ENCODE results near the gene PPP2R5B.
A peak's percentile ranks its signal among the peaks of the same experiment; 100 is the strongest.

Gene PPP2R5B

DNA sequence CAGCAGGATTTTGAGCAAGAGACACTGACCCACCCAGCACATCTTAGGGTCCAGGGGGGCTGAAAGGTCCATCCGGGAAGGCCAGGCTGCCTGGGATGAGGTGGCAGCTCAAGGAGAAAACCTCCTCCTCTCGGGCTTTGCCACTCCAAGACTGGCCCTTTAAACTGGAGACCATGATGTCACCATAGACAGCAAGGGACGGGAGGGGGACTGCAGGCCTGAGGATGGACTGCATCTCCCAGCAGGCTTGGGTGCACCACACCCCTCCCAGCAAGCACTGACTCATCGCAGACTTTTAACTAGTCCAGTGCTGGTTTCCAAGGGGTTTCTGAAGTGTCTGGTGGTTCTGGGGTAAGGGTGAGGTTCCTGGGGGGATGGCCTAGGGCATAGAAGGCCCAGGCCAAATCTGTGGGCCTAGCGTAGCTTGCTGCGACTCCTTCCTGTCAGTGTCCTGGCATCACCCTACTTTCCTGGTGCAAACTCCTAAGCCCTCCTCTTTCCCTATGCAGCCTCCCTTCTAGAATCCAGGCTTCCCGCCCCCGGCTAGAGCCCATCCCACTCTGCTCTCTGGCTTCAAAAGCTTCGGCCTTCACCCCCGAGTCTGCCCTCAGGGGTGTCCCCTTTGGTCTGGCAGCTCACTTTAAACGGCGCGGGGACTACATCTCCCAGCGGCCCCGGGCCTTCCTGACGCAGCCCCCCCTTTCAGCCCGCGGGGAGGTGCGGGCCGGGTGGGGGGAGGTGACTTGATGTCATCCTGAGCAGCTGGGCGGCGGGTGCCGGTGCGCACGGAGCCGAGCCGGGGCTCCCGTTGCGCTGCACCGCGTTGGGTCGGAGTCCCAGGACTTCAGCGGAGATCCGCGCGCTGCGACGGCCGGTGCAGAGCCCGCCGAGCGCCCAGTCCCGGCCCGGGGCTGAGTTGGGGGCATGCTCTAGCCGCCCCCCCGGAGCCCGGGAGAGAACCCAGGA, at the start of gene PPP2R5B:
TSS of gene PPP2R5B (plus strand) at position 746 of the 966 bp plus-strand sequence. CDS start 1,046 bp downstream, outside the sequence.
- DNase-seq (ENCODE audit: low read depth), result peak; percentile 75
- TF ChIP-seq, protein P1, sequence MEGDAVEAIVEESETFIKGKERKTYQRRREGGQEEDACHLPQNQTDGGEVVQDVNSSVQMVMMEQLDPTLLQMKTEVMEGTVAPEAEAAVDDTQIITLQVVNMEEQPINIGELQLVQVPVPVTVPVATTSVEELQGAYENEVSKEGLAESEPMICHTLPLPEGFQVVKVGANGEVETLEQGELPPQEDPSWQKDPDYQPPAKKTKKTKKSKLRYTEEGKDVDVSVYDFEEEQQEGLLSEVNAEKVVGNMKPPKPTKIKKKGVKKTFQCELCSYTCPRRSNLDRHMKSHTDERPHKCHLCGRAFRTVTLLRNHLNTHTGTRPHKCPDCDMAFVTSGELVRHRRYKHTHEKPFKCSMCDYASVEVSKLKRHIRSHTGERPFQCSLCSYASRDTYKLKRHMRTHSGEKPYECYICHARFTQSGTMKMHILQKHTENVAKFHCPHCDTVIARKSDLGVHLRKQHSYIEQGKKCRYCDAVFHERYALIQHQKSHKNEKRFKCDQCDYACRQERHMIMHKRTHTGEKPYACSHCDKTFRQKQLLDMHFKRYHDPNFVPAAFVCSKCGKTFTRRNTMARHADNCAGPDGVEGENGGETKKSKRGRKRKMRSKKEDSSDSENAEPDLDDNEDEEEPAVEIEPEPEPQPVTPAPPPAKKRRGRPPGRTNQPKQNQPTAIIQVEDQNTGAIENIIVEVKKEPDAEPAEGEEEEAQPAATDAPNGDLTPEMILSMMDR (IDR thresholded peaks at IDR 0.05; ENCODE audit: low read depth, low read length, missing control alignments), result no peak
- H3K4me3 ChIP-seq (ENCODE audit: low read depth, low read length), result peak within 1 kb of the TSS; percentile 76

DNA sequence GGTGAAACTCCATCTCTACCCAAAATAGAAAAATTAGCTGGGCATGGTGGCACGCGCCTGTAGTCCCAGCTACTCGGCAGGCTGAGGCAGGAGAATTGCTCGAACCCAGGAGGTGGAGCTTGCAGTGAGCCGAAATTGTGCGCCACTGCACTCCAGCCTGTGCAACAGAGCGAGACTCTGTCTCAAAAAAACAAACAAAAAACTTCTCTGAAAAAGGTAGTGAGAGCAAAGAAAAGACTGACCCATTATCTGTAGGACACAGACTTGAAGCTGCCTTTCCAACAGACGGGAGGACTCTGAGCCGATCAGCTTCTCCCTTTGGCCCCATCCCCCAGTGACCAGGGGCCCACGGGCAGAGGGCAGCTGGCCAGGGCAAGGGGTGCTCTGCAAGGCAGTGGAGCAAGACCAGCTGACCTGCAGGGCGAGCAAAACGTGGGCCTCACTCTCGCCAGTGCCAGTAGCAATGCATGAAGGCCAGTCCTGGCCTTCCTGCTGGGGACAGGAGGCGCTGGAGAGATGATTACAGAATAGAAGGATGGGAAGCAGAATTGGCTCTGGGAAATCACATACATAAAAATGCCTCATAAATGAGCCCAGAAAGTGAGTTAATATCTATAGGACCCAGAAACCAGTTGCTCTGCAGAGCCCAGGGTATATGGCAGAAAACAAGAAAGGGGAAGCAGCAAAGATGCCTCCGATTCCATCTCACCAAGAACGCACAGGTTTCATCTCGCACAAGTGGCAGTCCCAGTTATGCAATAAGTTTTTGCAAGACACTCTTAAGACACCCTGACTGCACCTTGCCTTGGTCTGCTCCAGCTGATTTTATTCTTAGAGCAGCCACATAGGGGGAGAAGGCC, 48.9 kb upstream of the PPP2R5B start:
- H3K4me3 ChIP-seq (ENCODE audit: low read depth, low read length), result peak overlapping the region; percentile 92
- TF ChIP-seq, protein P1 (IDR thresholded peaks at IDR 0.05; ENCODE audit: low read depth, low read length, missing control alignments), result no peak
- DNase-seq (ENCODE audit: low read depth), result no peak

DNA sequence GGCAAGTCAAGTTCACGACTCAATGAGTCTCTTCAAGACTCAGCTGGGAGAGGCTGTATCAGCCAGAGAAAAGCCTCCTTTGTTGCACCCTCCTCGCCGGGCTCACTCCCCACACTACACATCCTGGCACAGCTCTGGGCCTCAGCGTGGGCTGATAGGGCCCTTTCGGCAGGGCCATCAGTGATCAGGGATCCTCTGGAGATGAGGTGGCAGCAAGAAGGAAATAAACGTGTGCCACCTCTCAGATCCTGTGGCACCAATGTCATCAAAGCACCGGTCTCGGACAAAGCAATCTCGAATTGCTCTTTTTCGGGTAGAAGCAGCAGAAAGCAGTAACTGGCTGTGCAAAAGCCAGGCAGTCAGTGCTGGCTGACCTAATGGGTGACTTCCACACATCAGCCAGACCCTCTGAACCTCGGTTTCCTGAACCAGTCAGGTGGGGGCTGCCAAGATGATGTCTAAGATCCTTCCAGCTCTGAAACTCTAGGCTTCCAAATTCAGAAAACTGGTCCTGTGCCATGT, 48.2 kb upstream of the PPP2R5B start:
- H3K4me3 ChIP-seq (ENCODE audit: low read depth, low read length), result peak overlapping the region; percentile 92

DNA sequence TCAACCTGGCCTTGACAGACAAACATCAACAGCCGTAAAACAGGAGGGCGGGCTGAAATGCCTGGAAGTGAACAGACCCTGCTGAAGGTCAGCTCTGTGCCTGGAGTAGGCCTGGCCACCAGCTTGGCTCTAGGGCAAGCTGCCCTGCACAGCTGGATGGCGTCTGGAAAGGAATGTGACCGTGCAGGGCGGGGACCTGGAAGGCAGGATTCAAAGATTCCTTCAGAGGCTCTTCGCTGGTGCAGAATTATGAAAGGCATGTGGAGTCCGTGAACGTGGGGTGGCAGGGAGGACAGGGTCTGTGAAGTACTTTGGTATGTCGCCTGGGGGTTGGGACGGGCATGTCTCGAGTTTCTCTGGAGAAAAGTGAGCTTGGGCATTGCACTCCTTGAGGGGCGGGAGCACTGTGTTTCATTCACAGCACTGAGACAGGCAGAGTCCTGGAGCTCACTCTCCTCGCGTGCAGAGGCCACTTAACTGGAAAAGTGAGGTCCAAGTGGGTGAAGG, 47.6 kb upstream of the PPP2R5B start:
- TF ChIP-seq, protein P1 (IDR thresholded peaks at IDR 0.05; ENCODE audit: low read depth, low read length, missing control alignments), result no peak
- peak overlapping the region; percentile 92 for H3K4me3 ChIP-seq (ENCODE audit: low read depth, low read length)
- DNase-seq (ENCODE audit: low read depth), result no peak

More for the DNA sequence above, 48.2 kb upstream of the PPP2R5B start:
- TF ChIP-seq, protein P1 (IDR thresholded peaks at IDR 0.05; ENCODE audit: low read depth, low read length, missing control alignments), result no peak
- no peak for DNase-seq (ENCODE audit: low read depth)

DNA sequence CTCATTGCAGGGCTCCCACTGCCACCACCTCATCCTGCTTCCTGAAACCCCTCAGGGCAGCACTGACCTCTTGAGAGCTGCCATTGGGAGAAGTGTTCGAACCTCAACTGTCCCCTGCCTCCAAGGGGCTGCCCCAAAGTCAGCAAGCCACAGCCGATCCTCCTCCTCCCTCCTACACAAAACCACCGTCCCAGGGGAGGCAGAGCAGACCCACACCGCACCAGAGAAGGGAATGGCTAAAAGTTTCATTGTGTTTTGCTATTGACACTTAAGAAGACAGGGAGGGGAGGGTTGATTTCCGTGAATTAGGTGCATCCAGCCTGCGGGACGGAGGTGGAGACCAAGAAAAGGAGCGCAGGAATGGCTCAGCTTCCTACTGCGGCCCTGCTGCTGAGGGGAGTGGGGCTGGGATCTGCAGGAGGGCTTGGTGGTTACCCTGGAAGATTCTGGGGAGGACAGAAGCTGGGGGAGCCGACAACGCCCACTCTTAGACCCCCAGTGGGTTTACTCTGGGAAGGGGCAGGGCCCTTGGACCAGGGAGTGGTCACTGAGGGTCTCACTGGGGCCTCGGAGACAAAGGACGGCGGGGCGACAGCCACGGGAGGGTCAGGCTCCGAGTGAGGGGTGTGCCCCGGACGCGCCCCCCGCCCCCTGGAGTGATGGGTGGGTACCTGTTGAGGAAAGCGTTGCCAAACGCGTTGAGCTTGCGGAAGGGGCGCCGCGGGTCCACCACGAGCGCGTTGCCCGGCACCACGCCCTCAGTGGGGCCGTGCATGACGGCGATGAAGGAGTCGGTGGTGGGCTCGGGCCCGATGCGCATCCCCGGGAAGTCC, 46.9 kb upstream of the PPP2R5B start:
- peak overlapping the region; percentile 92 for H3K4me3 ChIP-seq (ENCODE audit: low read depth, low read length)
- DNase-seq (ENCODE audit: low read depth), result no peak
- TF ChIP-seq, protein P1 (IDR thresholded peaks at IDR 0.05; ENCODE audit: low read depth, low read length, missing control alignments), result no peak

DNA sequence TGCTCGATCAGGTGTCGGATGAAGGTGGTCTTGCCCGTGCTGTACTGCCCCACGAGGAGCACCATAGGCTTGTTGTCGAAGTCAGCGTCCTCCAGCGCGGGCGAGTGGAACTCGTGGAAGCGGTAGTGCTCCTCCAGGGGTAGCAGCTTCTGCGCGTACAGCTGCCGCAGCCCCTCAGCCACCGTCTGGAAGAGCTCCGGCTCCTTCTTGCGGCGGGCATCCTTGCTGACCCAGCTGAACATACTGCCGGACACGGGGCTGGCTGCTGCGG, 46.3 kb upstream of the PPP2R5B start:
- TF ChIP-seq, protein P1 (IDR thresholded peaks at IDR 0.05; ENCODE audit: low read depth, low read length, missing control alignments), result no peak
- H3K4me3 ChIP-seq (ENCODE audit: low read depth, low read length), result peak overlapping the region; percentile 92
- no peak for DNase-seq (ENCODE audit: low read depth)
